HepG2 (cell line): Measurements from ENCODE around the gene AFAP1. TPM values are rescaled to one million over a fixed set of nuclear protein-coding genes. Genes with fewer than 3 reads are reported as not detected.

ENCODE experiments used
- ATAC-seq: fragments of 200-7000 bp; cut with Tn5 transposase; 3 replicates; pipeline ENCODE4 v1.9.1; 2020; ENCODE audit warnings: mild to moderate bottlenecking, moderate library complexity
- BruUV-seq: library from RNA; stranded (reverse); fragments of 400-500 nt; replicated peaks from 2 replicates; lab custom pipeline; 2021; lab: Mats Ljungman, UMichigan
- CTCF ChIA-PET: fragments of 300-600 bp; formaldehyde crosslinking; extraction: SDS; loops from one replicate; lab custom pipeline; 2021; ENCODE audit warnings: low total read pairs, inconsistent platforms, low intra/inter-chr PET ratio; lab: Yijun Ruan, JAX
- POLR2A ChIA-PET: fragments of 350-600 bp; sonication (Branson Sonifier 250); formaldehyde crosslinking; loops from one replicate; lab custom pipeline; 2020; ENCODE audit warnings: antibody characterized with exemption, inconsistent platforms; lab: Yijun Ruan, JAX
- DNase-seq: peaks from one replicate; pipeline ENCODE4 v3.0.0-alpha.2; 2015; ENCODE audit warnings: low spot score
- FAIRE-seq: peaks from 3 replicates; lab custom pipeline; 2011; peaks lifted over from hg19 to GRCh38; lab: Jason Lieb, UNC
- H2AFZ ChIP-seq: one replicate; pipeline ENCODE4 v1.6.1; 2011; ENCODE audit warnings: low read length, inconsistent platforms
- H3K27ac ChIP-seq: fragments of 300-600 bp; 3 replicates; pipeline ENCODE4 v1.8.0; 2011; ENCODE audit warnings: mixed run types, mild to moderate bottlenecking, mixed read lengths, low read length, inconsistent platforms; ENCODE audit not compliant: insufficient read depth; ENCODE audit errors: extremely low read length
- H3K27me3 ChIP-seq, 2 experiments: fragments of 200-600 bp in 1 of 2; 2 replicates in 1 of 2; 3 replicates in 1 of 2; pipeline versions ENCODE4 v1.6.0 to v1.8.0; 2011; ENCODE audit warnings: low read length in 2 of 2, mild to moderate bottlenecking in 2 of 2, moderate library complexity in 2 of 2, inconsistent platforms in 1 of 2; ENCODE audit not compliant: insufficient read depth in 2 of 2, control insufficient read depth in 1 of 2
- H3K36me3 ChIP-seq, 2 experiments: fragments of 200-600 bp in 1 of 2; replicated peaks in 1 of 2; 2 replicates in 1 of 2; 3 replicates in 1 of 2; pipeline versions ENCODE4 v1.5.1 to v1.8.0; 2011; ENCODE audit warnings: low read length in 2 of 2, inconsistent platforms in 1 of 2; ENCODE audit not compliant: insufficient read depth in 2 of 2, control insufficient read depth in 1 of 2
- H3K4me1 ChIP-seq: 2 replicates; pipeline ENCODE4 v1.5.1; 2012; ENCODE audit warnings: low read length, inconsistent platforms; ENCODE audit not compliant: insufficient read depth
- H3K4me2 ChIP-seq: 2 replicates; pipeline ENCODE4 v1.6.0; 2011; ENCODE audit warnings: low read depth, low read length, inconsistent platforms
- H3K4me3 ChIP-seq, 3 experiments: fragments of 200-600 bp in 1 of 3; sonication (generic), shearing (Covaris generic) in 1 of 3; replicated peaks in 1 of 3; 2 replicates each; pipeline ENCODE4 v1.5.1; 2011 to 2016; ENCODE audit warnings: low read length in 3 of 3, inconsistent platforms in 2 of 3, low read depth in 2 of 3, mild to moderate bottlenecking in 2 of 3, control low read depth in 1 of 3, mixed read lengths in 1 of 3; ENCODE audit not compliant: insufficient read depth in 1 of 3
- H3K79me2 ChIP-seq: one replicate; pipeline ENCODE4 v1.6.1; 2011; ENCODE audit warnings: low read length, inconsistent platforms; ENCODE audit not compliant: insufficient read depth
- H3K9ac ChIP-seq: 2 replicates; pipeline ENCODE4 v1.6.0; 2011; ENCODE audit warnings: mild to moderate bottlenecking, low read depth, low read length, inconsistent platforms; ENCODE audit not compliant: insufficient read depth
- H3K9me3 ChIP-seq: 2 replicates; pipeline ENCODE4 v1.5.1; 2012; ENCODE audit warnings: mild to moderate bottlenecking, low read length
- H4K20me1 ChIP-seq: 2 replicates; pipeline ENCODE4 v1.6.0; 2011; ENCODE audit warnings: inconsistent platforms, mild to moderate bottlenecking, low read length, moderate library complexity; ENCODE audit not compliant: insufficient read depth
- ATF7-NPFF ChIP-seq: sonication (generic); formaldehyde crosslinking; IDR thresholded peaks from 2 replicates; pipeline ENCODE4 v1.8.1; 2023; ENCODE audit warnings: mild to moderate bottlenecking, low read depth, missing genetic modification reagents, moderate library complexity
- FOSL1 ChIP-seq: sonication (generic); formaldehyde crosslinking; IDR thresholded peaks from 2 replicates; pipeline ENCODE4 v1.9.0; 2021; ENCODE audit warnings: missing genetic modification reagents, borderline replicate concordance
- GZF1 ChIP-seq: sonication (generic); formaldehyde crosslinking; IDR thresholded peaks from 2 replicates; pipeline ENCODE4 v1.5.1; 2020; ENCODE audit warnings: mild to moderate bottlenecking, missing genetic modification reagents
- MZF1 ChIP-seq: sonication (generic); formaldehyde crosslinking; IDR thresholded peaks from 2 replicates; pipeline ENCODE4 v1.8.1; 2023; ENCODE audit warnings: mild to moderate bottlenecking, missing genetic modification reagents, borderline replicate concordance
- NR1H2 ChIP-seq: sonication (generic); formaldehyde crosslinking; IDR thresholded peaks from 2 replicates; pipeline ENCODE4 v1.8.1; 2022; ENCODE audit warnings: low read depth, missing genetic modification reagents, borderline replicate concordance
- PCBP2 ChIP-seq: fragments of 200-400 bp; formaldehyde crosslinking; optimal IDR thresholded peaks from 2 replicates; pipeline ENCODE3; 2018; ENCODE audit warnings: low read length, low read depth; ENCODE audit not compliant: poor library complexity, severe bottlenecking
- THAP9 ChIP-seq: sonication (generic); formaldehyde crosslinking; IDR thresholded peaks from 2 replicates; pipeline ENCODE4; 2020; ENCODE audit warnings: missing genetic modification reagents, mild to moderate bottlenecking, borderline replicate concordance
- XRCC5 ChIP-seq: fragments of 200-400 bp; formaldehyde crosslinking; optimal IDR thresholded peaks from 2 replicates; pipeline ENCODE3; 2017; ENCODE audit warnings: mild to moderate bottlenecking, low read length
- ZNF878 ChIP-seq: sonication (generic); formaldehyde crosslinking; IDR thresholded peaks from 2 replicates; pipeline ENCODE4 v1.8.1; 2023; ENCODE audit warnings: mild to moderate bottlenecking, missing genetic modification reagents, moderate library complexity
- WGBS: methylation state at CpG from one replicate; pipeline ENCODE4 v1.1.6; 2017; ENCODE audit warnings: low lambda C conversion rate; 5-methylcytosine and 5-hydroxymethylcytosine counted together
- in situ Hi-C: cut with HindIII; loops from 2 replicates; pipeline ENCODE4 v1.10.0; 2017; ENCODE audit warnings: low pct_unique_long_range_greater_than_20kb; ENCODE audit not compliant: extremely low pct_ligation_motif_present
- intact Hi-C: fragments of 100-400 bp; cut with micrococcal nuclease; formaldehyde crosslinking; loops from one replicate; pipeline ENCODE4 v1.10.0; 2022; ENCODE audit not compliant: unreplicated experiment
- polyA plus RNA-seq, 8 experiments: library from polyadenylated mRNA; depleted of rRNA in 3 of 8; stranded (reverse) in 7 of 8; unstranded in 1 of 8; fragments of >200 nt; fragmentation: Illumina TruSeq in 4 of 8; extraction: Trizol in 4 of 8; gene quantifications; 2 replicates each; pipeline versions ENCODE4 v1.2.1 to v1.2.3, GENCODE V29; 2011 to 2016; ENCODE audit warnings: low read depth in 4 of 8, missing spikeins in 1 of 8, mixed read lengths in 1 of 8; ENCODE audit not compliant: insufficient read depth in 1 of 8
- total RNA-seq, 5 experiments: library from RNA; depleted of rRNA; stranded (reverse); fragments of >200 nt; fragmentation: Illumina TruSeq; extraction: Trizol; gene quantifications; 2 replicates each; pipeline ENCODE4 v1.2.3, GENCODE V29; 2016; ENCODE audit warnings: low read depth in 1 of 5
- TF ChIP-seq, protein P1 (sequence below): sonication (generic); formaldehyde crosslinking; IDR thresholded peaks from 2 replicates; pipeline ENCODE4 v1.5.0; 2020; ENCODE audit warnings: missing genetic modification reagents, mild to moderate bottlenecking, borderline replicate concordance

AFAP1 gene
- total and polyA plus RNA-seq, 2 of the 13 experiments (the other 11 are each of a cell fraction or from before 2014, with no cell fraction given): 2.5 TPM

DNA sequence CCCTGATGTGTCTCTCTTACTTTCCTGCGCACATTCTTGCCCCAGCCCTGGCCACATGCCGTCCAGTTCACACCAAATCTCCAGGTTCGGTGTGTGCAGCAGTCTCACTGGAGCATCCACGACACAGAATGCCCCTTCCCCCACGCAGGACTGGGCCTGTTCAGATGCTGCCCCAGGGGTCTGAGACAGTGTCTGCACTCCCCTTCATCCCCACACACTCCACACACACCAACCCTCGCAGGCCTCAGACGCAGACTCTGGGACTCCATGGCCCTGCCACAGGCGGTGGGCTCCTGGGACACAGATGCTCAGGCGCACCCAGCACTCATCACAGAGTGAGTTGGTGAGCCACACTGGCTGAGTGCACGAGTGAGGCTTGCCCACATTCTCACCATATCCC is 83.9 kb downstream of the AFAP1 start (continued):
- TF ChIP-seq, protein P1, sequence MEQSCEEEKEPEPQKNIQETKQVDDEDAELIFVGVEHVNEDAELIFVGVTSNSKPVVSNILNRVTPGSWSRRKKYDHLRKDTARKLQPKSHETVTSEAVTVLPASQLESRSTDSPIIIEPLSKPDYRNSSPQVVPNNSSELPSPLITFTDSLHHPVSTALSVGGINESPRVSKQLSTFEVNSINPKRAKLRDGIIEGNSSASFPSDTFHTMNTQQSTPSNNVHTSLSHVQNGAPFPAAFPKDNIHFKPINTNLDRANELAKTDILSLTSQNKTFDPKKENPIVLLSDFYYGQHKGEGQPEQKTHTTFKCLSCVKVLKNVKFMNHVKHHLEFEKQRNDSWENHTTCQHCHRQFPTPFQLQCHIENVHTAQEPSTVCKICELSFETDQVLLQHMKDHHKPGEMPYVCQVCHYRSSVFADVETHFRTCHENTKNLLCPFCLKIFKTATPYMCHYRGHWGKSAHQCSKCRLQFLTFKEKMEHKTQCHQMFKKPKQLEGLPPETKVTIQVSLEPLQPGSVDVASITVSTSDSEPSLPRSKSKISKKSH: no peak
- TF ChIP-seq FOSL1 (CRISPR knock-in tag): no peak

DNA sequence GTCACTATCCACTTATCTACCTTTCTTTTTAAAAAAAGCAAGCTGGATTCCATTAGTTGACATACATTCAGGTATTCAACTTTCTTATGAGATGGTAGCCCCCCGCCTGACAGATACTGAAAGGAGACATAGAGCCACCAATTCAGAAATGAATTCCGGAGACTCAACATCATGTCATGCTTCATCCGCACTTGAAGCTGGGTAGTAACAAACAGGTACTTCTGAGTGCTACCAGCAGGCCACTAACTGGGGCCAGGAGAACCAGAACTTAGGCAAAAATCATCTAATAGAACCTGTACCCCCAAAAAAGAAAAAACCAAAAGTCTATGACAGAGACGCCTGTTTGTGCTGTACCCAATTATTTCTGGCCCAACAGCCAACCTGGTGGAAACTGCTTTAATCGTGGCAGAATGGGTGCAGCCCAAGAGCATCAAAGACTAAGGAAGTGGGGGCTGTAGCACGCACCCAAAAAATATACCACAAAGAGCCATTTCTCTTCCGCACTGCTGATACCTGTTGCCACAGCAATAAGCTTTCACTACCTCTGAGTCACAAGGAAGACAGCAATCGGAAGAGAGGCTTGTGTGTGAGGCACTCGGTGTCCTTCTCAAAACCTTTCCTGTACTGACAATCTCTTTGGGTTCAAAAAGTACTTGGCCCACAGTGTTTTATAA is 84.8 kb downstream of the AFAP1 start:
- FAIRE-seq (no peak), DNase-seq (no peak), ATAC-seq (no peak)
- H3K79me2 ChIP-seq: no peaks in the 10 kb centered on the region
- ChIA-PET CTCF (no interaction called here), POLR2A (no interaction called here)
- intact Hi-C loops: no loop called here
- H3K4me1 ChIP-seq: peaks cover 31% of the 10 kb centered on the region
- in situ Hi-C loops: no loop called here
- WGBS: 89% methylated on average over 9 of the region's 9 CpGs
- H3K9ac ChIP-seq: no peak overlapping the region
- peaks cover 0 to 7% of the 10 kb centered on the region in 2 experiments; a peak in 2 of 5 replicates for H3K36me3 ChIP-seq
- H3K27ac ChIP-seq: no peak overlapping the region
- no peaks in the 10 kb centered on the region for H4K20me1 ChIP-seq
- no TSS peak for BruUV-seq
- no peaks in the 10 kb centered on the region for H3K27me3 ChIP-seq
- H2AFZ ChIP-seq: no peak overlapping the region
- TF ChIP-seq MZF1 (CRISPR knock-in tag) (no peak), THAP9 (CRISPR knock-in tag) (no peak), GZF1 (no peak), PCBP2 (no peak), NR1H2 (CRISPR knock-in tag) (no peak), ATF7-NPFF (CRISPR knock-in tag) (no peak), XRCC5 (no peak), ZNF878 (CRISPR knock-in tag) (no peak)
- H3K4me2 ChIP-seq: no peak overlapping the region
- H3K4me3 ChIP-seq: no peak overlapping the region
- H3K9me3 ChIP-seq: no peaks in the 10 kb centered on the region
